GM21723 (cell line): ENCODE data around the gene GABARAPL2.

Experiments used
- ATAC-seq: cut with Tn5 transposase; IDR thresholded peaks from one replicate; pipeline ENCODE4 v1.9.1; 2021; ENCODE audit warnings: mild to moderate bottlenecking, moderate library complexity; ENCODE audit not compliant: unreplicated experiment

Gene GABARAPL2

DNA sequence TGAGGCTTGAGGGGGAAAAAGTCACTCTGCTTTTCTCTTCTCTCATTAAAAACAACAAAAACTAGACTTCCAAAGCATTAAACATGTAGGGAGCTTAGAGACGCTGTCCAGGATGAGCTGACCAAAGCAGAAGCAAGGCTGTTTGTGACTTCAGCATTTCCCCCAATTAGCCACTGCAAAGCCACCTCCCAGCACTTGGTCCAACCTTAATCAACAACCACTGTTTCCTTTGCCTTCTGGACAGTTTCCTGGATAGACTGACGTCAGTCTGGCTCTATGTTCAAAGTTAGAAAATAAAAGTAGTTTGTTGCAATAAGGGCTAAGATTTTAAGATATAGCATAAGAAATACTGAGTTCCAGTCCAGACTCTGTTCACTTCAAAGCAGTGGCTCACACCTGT, 13.2 kb upstream of the GABARAPL2 start:
- no peak for ATAC-seq

- peak; percentile 45 for ATAC-seq
Measured at GRCh38 chr16:75555213-75555706, 10.9 kb upstream of the GABARAPL2 start.

DNA sequence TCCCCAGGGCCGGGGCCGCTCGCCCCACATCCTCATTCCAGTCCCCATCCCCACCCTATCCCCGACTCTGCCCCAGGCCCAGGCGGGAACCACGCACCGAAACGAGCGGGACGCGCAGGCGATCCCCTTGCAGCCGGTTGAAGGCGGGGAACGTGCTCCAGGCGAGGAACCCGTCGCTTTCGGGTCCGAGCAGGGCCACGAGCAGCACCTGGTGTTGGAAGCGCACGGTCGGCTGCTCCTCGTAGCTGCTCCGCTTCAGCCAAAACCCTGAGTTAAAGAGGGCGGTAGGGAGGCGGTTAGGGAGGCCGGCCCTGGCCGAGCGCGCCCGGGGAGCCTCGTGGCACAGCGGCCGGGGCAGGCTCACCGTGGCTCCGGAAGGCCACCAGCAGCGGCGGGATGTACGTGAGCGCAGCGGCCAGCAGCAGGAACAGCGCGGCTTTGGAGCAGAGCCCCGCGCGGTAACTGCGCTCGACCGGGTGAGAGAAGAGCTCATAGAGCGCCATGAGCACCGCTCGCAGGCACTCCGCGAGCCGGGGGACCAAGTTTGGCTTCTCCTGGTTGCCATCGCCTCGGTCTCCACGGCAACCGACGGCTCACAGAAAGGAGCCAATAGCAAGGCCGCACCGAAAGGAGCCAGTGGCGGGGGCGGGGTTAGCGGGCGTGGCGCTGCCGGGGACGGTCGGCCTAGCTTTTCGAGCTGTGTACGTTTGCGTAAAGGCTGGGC, 10.3 kb upstream of the GABARAPL2 start, which contains the start of gene TMEM231:
Gene TMEM231 (minus strand): TSS at position 546 of the 724 bp plus-strand sequence. CDS start 43 bp downstream, at position 503.
- ATAC-seq: peak; percentile 97

- no peak for ATAC-seq
Measured at GRCh38 chr16:75556431-75556950, 9.7 kb upstream of the GABARAPL2 start.

- ATAC-seq: no peak
Measured at GRCh38 chr16:75558846-75559401, 7.3 kb upstream of the GABARAPL2 start.

DNA sequence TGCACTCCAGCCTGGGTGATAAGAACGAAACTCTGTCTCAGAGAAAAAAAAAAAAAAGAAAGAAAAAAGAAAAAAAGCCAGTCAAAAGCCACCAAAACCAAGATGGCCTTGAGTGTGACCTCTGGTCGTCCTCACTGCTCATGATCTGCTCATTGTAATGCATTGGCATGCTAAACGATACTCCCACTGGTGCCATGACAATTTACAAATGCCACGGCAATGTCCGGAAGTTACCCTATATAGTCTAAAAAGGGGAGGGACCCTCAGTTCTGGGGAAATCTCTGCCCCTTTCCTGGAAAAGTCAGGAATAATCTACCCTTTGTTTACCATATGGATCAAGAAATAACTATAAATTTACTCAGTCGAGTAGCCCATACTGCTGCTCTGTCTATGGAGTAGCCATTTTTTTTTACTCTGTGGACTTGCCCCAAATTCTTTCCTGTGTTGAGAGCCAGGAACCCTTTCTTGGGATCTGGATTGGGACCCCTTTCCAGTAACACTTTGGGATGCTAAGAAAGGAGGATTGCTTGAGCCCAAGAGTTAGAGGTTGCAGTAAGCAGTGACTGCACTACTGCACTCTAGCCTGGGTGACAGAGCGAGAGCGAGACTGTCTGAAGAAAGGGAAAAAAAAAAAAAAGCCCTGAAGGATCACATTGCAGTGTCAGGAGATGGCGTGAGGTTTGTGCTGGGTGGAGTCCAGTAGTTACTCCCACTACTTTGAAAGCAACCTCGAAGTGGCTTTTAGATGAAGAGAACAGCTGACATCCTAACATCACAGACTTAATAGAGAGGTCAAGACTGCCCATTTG, 6.4 kb upstream of the GABARAPL2 start:
- no peak for ATAC-seq

DNA sequence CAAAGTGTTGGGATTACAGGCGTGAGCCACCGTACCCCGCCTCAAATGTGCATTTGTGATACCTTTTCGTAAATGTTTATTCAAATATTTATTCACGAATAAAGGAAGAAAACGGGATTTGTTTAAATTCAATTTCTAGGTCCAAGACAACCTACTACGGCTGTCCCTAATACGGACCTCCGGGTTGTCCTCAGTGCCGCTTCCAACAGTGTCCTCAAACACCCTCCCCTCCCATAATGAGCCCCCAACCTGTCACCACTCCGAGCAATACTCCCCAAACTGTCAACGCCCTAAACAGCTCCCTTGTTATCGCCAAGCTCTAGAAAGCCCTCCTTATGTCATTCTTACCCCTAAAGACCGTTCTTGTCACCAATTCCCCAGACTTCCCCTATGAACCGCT, 539 bp upstream of the GABARAPL2 start:
- peak; percentile 12 for ATAC-seq

DNA sequence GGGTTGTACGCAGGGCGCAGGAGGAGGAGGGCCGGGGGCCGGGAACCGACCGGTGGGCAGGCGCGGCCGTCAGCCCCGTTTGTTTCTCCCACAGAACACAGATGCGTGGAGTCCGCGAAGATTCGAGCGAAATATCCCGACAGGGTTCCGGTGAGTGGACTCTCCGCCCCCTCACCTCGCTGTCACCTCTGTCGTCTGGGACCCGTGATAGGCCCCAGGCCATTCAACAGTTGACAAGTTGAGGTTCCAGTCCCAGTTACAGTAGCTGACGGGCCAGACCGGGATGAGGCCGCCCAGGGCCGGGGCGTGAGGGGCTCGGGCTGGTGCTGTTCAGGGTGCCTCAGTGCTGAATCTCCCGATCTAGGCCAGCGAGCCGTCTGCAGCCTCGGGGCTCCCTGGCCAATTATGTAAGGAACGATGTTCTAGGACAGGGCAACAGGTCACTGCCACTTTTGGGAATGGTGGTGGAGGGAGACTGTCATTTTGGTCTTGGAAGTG, 628 bp downstream of the GABARAPL2 start:
- ATAC-seq: no peak

DNA sequence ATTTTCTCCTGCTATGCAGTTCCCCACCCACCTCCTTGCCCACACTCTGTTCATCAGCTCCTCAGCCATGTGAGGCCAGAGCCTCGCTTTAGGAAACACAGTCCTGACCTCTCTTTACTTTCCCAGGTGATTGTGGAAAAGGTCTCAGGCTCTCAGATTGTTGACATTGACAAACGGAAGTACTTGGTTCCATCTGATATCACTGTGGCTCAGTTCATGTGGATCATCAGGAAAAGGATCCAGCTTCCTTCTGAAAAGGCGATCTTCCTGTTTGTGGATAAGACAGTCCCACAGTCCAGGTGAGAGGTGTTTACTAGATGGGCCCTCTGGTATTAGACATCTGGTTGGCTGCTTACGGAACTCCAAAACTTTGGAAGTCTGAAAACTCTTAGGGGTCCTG, 1.7 kb downstream of the GABARAPL2 start:
- no peak for ATAC-seq

GRCh38 chr16:75570396-75571065, 4.4 kb downstream of the GABARAPL2 start:
- peak; percentile 26 for ATAC-seq

DNA sequence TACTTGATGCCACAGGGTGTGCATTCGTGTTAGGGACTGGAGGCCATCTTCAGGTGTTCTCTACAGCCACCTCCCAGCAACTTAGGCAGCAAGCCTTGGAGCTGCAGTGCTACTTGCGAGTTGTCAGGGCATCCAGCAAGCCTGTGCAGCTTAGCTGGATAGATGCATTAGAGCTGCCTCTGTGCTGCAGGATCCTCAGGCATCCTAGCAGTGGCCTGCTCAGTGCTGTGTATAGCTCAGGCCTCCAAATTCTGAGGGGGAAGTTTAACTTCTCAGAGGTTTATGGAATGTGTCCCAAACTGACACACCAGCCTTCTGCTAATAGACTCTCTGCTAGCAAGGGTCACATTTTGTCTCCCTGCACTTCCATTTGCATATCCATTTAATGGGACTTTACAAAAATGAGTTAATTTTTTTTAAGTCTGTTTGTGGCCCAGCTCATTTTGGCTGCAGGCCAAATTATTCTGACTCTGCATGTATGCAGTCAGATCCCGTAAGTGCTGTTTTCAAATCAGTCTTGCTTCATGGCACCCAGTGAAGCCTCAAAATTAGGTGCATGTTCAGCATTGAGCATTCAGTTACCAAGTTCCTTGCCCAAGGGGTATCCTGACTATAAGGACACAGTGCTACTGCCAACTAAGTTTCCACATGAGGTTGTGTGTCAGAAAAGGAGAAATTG, 6.8 kb downstream of the GABARAPL2 start:
- ATAC-seq: no peak

- no peak for ATAC-seq
Measured at GRCh38 chr16:75573955-75574354, 7.8 kb downstream of the GABARAPL2 start.

- no peak for ATAC-seq
Measured at GRCh38 chr16:75575958-75576357, 9.8 kb downstream of the GABARAPL2 start.

- ATAC-seq: peak; percentile 69
Measured at GRCh38 chr16:75576384-75576811, 10.2 kb downstream of the GABARAPL2 start.

GRCh38 chr16:75578212-75578611, 12.0 kb downstream of the GABARAPL2 start:
- no peak for ATAC-seq

GRCh38 chr16:75578725-75579124, 12.5 kb downstream of the GABARAPL2 start:
- no peak for ATAC-seq

DNA sequence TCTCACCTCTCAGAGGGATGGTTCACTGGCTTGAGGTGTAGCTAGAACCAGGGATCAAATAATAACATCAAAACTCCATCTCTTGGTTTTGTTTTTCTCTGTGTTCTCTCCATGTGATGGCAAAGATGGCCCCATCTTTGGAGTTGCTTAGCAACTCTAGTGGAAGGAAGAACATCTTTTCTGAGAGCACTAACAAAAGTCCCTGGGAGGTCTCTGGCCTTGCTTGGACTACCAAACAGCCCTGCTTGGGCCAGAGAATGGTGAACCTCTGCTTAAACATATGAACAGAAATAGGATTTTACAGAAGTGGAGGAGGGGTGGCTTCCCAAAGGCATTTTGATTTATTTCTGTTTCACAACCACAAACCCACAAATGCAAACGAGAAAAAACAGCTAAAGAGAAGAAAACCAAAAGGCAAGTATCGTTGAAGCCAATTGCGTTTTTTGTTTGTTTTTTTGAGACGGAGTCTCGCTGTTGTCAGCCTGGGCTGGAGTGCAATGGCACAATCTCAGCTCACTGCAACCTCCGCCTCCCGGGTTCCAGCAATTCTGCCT, 13.2 kb downstream of the GABARAPL2 start:
- no peak for ATAC-seq

DNA sequence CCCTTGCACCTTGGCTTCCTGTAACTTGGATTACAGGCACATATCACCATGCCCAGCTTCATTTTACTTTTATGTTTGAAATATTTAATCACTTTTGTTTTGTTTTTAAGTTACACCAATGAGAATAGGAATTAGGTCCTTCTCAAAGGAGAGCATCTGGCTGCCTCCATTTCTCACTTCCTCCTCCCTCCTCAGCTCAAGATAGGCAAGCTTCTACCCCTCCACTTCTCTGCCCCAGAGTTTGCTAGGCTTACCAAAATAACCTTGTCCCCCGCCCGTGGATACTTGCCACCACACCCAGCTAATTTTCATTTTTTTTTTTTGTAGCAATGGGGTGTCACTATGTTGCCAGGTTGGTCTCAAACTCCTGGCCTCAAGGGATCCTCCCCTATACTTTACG, 17.9 kb downstream of the GABARAPL2 start:
- peak; percentile 74 for ATAC-seq

DNA sequence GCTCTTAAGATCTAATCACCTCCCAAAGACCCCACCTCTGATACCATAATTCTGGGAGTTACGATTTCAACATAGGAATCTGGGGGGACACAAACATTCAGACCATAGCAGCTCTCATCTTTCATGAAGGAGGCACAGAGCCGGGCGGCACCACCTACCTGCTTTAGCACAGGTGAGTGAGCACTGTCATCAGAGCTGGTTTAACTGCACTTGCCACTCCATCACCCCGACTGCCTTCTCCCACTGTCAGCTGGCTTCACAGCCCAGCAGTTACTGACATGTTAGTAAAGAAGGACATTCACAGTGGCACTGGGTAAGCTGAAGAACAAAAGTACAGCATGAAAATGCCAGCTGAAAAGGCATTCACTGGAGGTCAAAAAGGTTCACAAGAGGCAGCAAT, 22.5 kb downstream of the GABARAPL2 start:
- ATAC-seq: no peak

DNA sequence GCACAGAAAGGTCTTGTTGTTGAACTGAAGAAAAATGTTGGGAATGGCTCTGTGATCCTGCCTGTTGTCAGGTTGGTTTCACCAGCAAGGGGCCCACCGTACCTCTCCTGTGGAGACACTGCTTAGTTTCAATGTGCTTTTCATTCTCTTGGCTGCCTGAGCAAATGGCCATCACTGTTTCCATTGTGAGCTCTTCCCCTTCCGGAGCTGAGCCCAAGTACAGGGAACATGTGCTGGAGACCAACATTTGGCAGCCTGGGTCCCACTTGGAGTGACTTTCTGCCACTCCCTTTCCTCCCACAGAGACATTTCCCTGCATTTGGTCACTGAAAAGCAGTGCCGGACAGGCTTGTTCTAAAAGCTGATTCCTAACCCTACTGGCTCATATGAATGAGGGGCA, 23.1 kb downstream of the GABARAPL2 start:
- no peak for ATAC-seq
